ENCODE results near the gene TMEM81.

Gene TMEM81

DNA sequence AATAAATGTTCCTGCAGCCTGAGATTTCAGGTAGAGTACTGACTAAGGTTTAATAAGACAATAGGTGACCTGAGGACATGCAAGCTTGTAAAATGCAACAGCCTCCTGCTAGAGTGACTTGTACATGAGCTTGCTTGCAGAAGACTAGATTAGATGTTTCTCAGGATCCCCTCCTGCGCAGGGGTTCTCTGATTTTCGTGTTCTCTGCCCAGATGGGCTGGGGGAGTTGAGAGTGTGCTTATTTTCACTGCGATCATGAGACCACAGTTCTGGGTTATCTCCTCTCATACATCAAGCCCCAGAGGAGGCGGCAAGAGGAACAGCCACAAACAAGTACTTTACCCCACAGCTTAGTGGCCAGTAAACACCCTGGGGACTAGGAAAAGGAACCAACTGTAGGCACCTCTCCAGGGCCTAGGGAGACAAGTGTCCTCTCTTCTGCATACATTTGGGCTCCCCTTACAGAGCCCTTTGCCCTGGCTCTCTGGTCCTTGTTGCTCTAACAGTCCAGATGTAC, 8.0 kb downstream of the TMEM81 start:
- DNase-seq (ENCODE audit: low read depth in 2 of 2): no peak

DNA sequence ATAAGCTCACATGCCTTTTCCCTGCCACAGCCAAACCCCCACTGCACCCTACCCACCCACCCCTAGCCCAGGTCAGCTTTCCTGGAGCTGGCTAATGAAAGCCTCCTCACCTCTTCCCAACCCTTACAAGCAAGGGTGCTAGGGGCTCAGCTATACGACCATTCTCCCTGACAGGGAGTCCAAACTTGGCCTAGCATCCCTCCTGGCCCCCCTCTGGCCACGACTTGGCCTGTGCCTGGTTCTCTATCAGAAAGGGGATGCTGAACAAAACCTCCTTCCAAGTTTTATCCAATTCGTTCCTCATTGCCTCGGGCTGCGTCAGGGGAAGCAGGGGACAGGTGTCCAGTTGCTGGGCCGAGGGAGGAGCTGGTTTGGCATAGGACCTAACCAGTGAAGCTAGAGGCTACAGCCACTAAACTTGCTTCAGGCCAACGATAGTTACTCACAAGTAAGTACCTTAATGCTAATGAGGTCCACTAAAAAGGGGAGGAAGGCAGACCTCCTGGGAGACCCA, 8.6 kb downstream of the TMEM81 start:
- DNase-seq (ENCODE audit: low read depth in 2 of 2): no peak

DNA sequence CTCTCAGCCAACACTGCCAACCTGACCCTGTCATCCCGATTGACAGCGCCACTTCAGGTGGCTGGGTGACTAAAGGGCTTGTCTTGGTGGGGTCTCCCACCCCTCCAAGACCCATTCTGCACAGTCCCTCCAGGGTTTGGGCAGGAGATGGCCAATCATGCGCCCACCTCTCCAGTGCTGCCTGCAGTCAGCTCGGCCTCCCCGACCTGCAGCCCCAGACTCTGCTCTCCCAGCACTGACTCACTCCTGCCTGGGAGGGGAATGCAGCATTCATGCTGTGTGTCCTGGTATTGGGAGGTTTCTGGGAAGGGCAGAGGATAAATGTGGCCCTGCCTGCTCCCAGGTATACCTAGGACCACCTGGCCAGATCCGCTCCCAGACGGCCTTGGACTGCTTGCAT, 9.7 kb downstream of the TMEM81 start:
- DNase-seq (ENCODE audit: low read depth in 2 of 2): no peak

- no peak for DNase-seq (ENCODE audit: low read depth in 2 of 2)
These were observed 10.2 kb downstream of the TMEM81 start for GRCh38 chr1:205074084-205074483.

DNA sequence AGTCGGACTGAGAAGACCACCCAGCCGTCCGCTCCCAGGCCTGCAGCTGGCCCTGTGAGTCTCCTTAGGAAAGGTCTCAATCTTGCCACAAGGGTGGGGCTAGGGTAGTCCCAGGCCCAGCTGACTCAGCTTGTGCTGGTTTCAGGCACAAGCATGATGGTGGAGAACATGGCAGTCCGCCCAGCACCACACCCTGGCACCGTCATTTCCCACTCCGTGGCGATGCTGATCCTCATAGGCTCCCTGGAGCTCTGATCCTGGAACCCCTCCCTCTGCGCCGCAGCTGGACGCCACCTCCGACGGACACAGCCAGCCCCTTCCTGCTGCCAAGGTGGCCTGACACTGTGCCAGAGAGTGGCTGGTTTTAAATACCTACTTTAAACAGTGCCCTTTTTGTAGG, 10.7 kb downstream of the TMEM81 start:
- DNase-seq (ENCODE audit: low read depth in 2 of 2): no peak

DNA sequence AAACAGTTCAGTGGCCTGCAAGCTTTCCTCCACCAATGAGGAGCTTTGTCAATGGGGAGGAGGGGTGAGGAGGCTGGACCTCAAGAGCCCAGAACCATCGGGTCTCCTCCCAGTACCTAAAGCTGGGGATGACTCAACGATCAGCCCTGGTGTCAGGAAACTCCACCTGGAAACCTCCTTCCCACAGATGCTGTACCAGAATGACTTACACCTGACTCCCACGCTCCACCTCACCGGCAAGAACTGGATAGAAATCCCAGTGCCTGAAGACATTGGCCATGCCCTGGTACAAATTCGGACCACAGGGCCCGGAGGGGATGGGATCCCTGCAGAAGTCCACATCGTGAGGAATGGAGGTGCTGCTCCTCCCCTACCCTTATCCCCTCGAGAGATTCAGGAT, 11.4 kb downstream of the TMEM81 start:
- no peak for DNase-seq (ENCODE audit: low read depth in 2 of 2)

GRCh38 chr1:205072286-205072685, 12.0 kb downstream of the TMEM81 start:
- DNase-seq (ENCODE audit: low read depth in 2 of 2): no peak

- no peak for DNase-seq (ENCODE audit: low read depth in 2 of 2)
These were observed 12.5 kb downstream of the TMEM81 start for GRCh38 chr1:205071801-205072200.

DNA sequence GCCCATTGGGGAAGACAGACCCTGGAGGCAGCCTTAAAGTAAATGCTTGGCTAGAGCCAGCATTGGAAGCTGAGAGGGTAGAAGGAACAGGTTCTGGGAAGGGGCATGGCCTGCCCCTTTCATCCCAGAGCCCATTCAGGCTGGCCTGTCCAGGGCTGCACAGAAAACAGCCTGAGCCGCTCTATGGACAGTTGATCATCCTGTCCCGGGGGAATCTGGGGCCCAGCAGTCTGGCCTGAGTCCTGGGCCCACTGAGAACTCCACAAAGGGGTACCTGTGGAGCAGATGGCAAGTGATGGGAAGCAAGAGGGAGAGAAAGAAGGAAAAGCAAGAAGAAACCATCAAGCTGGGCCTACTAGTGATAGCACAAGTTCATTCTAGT, 13.2 kb downstream of the TMEM81 start:
- no peak for DNase-seq (ENCODE audit: low read depth in 2 of 2)

DNA sequence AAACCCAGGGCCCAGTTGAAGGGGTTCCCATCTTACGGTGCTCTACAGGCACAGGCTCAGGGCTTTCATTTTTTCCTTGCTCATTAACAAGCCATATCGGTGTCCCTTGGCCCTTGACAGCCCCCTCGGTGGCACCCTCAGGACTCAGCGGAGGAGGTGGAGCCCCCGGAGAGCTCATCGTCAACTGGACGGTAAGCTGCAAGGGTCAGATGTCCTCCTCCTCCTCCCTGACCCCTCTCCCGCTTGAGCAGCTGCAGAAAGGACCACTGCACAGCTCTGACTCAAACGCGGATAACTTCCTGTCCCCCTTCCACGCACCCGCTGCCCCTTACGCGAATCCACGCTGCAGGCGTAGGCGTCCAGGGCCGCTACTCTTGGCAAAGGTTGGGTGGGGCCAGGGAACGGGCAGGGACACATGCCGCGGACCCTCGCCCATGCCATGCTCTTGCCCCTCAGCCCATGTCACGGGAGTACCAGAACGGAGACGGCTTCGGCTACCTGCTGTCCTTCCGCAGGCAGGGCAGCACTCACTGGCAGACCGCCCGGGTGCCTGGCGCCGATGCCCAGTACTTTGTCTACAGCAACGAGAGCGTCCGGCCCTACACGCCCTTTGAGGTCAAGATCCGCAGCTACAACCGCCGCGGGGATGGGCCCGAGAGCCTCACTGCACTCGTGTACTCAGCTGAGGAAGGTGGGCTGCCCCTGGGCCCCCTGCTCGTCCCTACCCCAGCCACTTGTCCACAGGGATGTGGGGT, 14.7 kb downstream of the TMEM81 start:
- no peak for DNase-seq (ENCODE audit: low read depth in 2 of 2)

DNA sequence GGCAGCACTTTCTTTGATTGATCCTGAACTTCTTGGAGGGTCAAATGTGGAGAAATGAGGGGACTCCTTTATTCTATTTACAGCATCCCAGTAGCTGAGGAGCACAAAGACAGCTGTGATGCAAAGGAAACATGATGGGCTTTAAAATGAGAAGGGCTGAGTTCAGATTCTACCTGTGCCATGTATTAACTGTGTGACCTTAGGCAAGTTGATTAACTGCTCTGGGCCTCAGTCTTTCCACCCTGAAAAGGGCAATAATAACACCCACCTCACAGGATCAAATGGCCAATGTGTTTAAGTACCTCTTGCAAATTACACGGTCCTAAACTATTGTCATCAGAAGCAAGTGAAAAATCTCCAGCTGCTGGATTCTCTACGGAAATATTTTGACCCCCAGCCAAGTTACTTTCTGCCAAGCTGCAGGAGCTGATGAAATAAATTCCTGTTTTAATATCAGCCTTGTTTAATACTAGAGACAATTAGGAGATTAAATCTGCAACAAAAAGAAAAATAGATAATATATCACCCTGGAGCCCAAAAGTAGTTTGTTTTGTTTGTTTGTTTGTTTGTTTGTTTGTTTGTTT, 15.7 kb downstream of the TMEM81 start:
- DNase-seq (ENCODE audit: low read depth in 2 of 2): no peak

- no peak for DNase-seq (ENCODE audit: low read depth in 2 of 2)
These were observed 16.3 kb downstream of the TMEM81 start for GRCh38 chr1:205068001-205068400.

DNA sequence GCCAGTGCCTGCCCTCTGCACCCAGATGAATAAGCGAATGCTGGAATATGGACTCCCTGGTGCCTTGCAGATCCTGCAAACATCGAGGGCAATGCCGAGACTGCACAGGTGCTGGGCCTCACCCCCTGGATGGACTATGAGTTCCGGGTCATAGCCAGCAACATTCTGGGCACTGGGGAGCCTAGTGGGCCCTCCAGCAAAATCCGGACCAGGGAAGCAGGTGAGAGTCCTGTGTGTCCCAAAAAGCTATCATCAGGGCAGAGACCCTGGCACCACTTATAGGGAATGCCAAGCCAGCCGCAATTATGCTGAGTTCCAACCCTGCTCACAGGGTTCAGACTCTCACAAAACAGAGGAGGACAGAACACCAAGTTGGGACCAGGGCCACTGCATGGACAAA, 17.2 kb downstream of the TMEM81 start:
- no peak for DNase-seq (ENCODE audit: low read depth in 2 of 2)

DNA sequence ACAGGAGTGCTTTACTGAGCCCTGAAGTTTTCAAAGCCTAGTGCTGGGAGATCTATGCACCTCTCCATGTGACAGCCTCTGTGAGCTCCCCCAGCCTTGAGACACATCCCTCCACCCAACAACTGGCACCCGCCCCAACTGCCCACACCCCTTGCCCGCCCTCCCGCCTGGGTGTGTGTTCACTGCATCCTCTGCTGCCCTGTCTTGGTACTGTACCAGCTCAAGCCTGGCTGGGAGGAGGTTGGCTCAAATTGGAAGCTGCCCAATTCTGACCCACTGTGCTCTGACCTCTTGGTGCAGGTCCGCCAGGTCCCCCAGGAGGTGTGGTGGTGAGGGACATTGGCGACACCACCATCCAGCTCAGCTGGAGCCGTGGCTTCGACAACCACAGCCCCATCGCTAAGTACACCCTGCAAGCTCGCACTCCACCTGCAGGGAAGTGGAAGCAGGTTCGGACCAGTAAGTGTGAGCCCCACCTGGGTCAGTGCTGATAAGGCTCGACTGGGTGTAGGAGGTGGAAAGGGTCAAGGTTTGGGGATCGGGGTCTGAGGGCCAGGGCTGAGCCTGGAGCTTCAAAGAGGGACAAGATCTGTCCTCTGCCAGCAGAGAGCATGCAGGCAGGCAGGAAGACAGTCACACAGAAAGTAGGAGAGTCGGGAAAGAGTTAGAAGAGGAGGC, 18.0 kb downstream of the TMEM81 start:
- no peak for DNase-seq (ENCODE audit: low read depth in 2 of 2)

GRCh38 chr1:205065666-205066065, 18.6 kb downstream of the TMEM81 start:
- DNase-seq (ENCODE audit: low read depth in 2 of 2): no peak

- no peak for DNase-seq (ENCODE audit: low read depth in 2 of 2)
These were observed 19.4 kb downstream of the TMEM81 start for GRCh38 chr1:205064741-205065316.

DNA sequence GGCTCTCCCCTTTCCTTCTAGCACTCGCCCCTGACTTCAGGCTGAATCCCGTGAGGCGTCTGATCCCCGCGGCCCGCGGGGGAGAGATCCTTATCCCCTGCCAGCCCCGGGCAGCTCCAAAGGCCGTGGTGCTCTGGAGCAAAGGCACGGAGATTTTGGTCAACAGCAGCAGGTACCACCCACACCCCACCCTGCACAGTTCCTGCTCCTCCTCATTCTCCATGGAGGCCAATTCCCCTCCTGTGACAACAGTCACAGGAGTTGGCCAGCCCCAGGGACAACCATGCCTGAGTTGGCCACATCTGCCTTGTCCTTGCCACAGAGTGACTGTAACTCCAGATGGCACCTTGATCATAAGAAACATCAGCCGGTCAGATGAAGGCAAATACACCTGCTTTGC, 20.0 kb downstream of the TMEM81 start:
- DNase-seq (ENCODE audit: low read depth in 2 of 2): no peak

DNA sequence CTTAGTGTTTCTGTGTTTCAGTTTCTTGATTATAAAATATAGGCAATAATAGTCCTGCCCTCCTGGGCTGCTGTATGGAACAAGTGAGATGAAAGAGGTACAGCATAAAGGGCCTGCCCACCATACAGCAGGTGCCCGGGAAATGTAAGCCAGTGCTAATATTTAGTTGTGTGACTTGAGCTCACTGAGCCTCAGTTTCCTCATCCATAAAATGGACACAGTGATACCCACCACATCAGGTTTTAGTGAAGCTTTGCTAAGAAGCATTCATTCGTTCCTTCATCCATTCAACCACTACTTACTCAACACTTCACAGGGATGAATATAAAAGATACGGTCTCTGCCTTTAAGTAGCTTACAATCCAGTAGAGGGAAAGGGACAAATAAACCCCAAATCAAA, 21.4 kb downstream of the TMEM81 start:
- no peak for DNase-seq (ENCODE audit: low read depth in 2 of 2)

- DNase-seq (ENCODE audit: low read depth in 2 of 2): no peak
These were observed 21.9 kb downstream of the TMEM81 start for GRCh38 chr1:205062319-205062718.

DNA sequence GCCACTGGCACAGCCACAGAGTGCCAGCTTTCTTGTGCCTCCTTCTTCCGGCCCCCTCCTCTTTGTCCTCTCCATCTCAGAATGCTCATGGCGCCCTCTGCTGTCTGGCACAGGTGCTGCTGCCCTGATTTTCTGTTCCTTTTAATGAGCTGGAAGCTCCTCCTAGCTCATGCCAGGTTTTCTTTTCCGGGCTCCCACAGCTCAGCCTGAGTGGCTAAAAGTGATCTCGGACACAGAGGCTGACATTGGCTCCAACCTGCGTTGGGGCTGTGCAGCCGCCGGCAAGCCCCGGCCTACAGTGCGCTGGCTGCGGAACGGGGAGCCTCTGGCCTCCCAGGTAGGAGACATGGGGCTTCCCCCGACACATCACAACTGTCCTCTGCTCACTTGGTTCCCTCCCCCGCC, 22.6 kb downstream of the TMEM81 start:
- DNase-seq (ENCODE audit: low read depth in 2 of 2): peak; percentile 49 to 70

DNA sequence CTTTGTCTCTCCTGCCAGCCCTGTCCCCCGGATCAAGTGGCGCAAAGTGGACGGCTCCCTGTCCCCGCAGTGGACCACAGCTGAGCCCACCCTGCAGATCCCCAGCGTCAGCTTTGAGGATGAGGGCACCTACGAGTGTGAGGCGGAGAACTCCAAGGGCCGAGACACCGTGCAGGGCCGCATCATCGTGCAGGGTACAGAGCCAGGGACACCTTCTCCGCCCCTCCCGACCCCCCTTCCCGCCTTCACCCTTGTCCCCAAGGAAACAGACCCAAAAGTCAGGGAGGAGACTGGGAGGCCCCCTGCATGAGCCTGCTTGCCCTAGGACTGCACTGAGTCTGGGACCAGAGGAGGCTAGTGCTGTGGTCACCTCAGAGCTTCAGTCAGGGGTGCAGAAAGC, 23.0 kb downstream of the TMEM81 start:
- DNase-seq (ENCODE audit: low read depth in 2 of 2): no peak

DNA sequence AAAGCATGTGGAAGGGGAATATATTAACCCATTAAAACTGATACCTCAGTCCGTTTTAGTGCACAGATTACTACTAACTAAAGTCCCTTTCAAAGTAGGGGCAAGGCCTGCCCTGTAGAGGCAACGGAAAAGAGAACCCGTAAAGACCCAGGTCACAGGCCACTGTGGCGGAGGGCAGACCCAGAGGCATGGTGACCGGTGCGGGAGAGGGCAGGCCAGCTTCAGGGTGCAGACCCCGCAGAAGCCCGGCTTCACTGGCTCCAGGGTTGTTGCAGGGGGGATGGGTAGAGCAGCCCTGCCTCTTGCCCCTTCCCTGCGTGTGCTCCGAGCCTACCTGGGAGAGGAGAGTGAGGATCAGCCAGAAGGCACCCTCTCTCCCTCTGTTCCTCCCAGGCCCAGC, 23.5 kb downstream of the TMEM81 start:
- no peak for DNase-seq (ENCODE audit: low read depth in 2 of 2)
